ENCODE data around the gene UBTD2. TPM values are rescaled to one million over a fixed set of nuclear protein-coding genes. Genes with fewer than 3 reads are reported as not detected.

The UBTD2 gene
- total RNA-seq, 4 donors from 2014 or later: 14.5 to 22.1 (median 16.2) TPM

- no peak for DNase-seq (ENCODE audit: low spot score)
- no peak for ATAC-seq (ENCODE audit: low FRiP score)
Measured at GRCh38 chr5:172315587-172316493, 32.3 kb upstream of the UBTD2 start.

GRCh38 chr5:172313915-172314314 lies 30.4 kb upstream of the UBTD2 start:
- ATAC-seq (ENCODE audit: low FRiP score): no peak
- DNase-seq (ENCODE audit: low spot score): no peak
- TF ChIP-seq, protein P1, sequence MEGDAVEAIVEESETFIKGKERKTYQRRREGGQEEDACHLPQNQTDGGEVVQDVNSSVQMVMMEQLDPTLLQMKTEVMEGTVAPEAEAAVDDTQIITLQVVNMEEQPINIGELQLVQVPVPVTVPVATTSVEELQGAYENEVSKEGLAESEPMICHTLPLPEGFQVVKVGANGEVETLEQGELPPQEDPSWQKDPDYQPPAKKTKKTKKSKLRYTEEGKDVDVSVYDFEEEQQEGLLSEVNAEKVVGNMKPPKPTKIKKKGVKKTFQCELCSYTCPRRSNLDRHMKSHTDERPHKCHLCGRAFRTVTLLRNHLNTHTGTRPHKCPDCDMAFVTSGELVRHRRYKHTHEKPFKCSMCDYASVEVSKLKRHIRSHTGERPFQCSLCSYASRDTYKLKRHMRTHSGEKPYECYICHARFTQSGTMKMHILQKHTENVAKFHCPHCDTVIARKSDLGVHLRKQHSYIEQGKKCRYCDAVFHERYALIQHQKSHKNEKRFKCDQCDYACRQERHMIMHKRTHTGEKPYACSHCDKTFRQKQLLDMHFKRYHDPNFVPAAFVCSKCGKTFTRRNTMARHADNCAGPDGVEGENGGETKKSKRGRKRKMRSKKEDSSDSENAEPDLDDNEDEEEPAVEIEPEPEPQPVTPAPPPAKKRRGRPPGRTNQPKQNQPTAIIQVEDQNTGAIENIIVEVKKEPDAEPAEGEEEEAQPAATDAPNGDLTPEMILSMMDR (IDR thresholded peaks at IDR 0.05): no peak

More at GRCh38 chr5:172315587-172316493, 32.3 kb upstream of the UBTD2 start:
- TF ChIP-seq, protein P1 (IDR thresholded peaks at IDR 0.05): no peak

GRCh38 chr5:172312286-172312685 lies 28.7 kb upstream of the UBTD2 start:
- TF ChIP-seq, protein P1 (IDR thresholded peaks at IDR 0.05): no peak
- DNase-seq (ENCODE audit: low spot score) (no peak), ATAC-seq (ENCODE audit: low FRiP score) (no peak)

DNA sequence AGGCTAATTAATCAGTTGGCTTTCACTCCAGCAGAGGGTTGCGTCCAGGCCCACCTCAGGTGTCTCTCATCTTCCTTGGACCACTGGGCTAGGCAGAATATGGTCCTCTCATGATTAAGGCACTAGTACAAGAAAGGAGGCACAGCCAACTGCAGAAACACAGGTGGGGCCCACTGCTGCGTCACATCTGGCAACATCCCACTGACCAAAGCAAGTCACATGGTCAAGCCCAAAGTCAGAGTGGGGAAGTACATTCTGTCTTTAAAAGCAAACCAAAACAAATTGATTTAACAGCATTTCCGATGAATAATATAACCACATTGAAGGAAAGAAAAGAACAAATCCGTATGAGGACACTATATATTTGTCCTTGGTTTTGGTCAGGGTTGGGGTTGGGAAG lies 28.0 kb upstream of the UBTD2 start:
- DNase-seq (ENCODE audit: low spot score): no peak
- TF ChIP-seq, protein P1 (IDR thresholded peaks at IDR 0.05): no peak
- ATAC-seq (ENCODE audit: low FRiP score): no peak

- DNase-seq (ENCODE audit: low spot score) (no peak), ATAC-seq (ENCODE audit: low FRiP score) (no peak)
- TF ChIP-seq, protein P1 (IDR thresholded peaks at IDR 0.05): no peak
Measured at GRCh38 chr5:172311026-172311425, 27.5 kb upstream of the UBTD2 start.

DNA sequence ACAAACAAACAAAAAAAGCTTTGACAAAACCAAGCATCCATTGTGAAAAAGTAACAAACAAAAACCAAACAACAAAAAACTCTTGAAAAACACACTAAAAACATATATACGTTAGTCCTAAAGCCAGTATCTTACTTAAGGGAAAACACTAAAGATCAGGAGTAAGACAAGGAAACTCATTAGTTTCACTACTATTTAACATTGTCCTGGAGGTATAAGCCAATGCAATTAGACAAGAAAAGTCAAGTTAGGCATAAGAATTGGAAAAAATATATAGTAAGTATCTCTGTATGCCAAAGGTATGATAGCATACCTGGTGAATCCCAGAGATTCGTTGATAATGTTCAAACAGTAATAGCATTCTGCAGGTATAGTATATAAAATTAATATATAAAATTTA lies 21.8 kb upstream of the UBTD2 start:
- ATAC-seq (ENCODE audit: low FRiP score) (no peak), DNase-seq (ENCODE audit: low spot score) (no peak)
- TF ChIP-seq, protein P1 (IDR thresholded peaks at IDR 0.05): no peak

Data from omental fat pad (tissue), 4 donors.